ENCODE measurements around the gene RAB36. TPM values are rescaled to one million over a fixed set of nuclear protein-coding genes. Genes with fewer than 3 reads are reported as not detected.

Gene RAB36, protein sequence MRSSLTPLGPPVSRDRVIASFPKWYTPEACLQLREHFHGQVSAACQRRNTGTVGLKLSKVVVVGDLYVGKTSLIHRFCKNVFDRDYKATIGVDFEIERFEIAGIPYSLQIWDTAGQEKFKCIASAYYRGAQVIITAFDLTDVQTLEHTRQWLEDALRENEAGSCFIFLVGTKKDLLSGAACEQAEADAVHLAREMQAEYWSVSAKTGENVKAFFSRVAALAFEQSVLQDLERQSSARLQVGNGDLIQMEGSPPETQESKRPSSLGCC
- under 1 TPM in 1 of 2 experiments, not detected in 1; 0.33 TPM for total RNA-seq

DNA sequence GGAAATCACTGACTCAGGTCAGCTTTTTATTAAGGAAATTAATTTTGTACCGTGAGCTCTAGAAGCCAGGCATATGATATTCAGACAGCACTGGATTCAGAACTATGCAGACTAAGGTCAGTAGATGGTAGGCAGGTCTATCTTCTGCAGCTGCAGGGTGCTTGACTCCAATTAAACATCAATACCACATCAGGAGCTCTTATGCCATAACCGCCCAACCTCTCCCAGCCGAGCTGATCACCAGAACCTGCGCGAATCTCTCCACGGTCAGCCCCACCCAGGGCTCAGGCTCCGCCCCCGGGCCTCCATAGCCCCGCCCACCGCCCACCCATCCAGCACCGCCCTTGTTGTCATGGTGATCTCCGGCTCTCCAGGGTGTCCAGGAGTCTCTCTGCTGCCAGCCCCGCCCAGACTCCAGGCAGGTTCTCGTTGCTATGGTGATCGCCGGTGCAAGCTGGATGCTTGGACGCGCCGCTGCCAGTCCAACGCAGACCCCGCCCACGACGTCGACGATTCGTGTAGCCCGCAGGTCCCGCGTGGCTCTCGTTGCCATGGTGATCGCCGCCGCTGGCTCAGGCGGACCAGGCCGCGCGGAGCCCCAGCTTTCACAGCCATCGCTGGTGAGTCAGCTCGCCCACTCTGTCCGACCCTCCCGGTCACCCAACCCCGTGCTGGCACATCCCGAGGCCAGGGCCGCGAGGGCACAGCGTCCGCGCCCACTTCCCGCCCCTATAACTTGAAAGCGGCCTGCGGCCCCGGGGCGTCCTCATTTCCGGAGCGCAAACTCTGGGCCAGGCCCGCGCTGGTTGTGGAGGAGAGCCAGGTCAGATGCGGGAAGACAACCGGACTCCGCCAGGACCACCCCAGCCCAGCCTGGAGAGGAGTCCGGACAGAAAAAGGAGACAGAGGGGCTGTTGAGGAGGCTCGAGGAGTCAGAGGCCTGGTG is at the start of gene RAB36:
Gene RAB36, plus strand, starts transcription at position 546 of the 946 bp plus-strand sequence. CDS start 1,140 bp downstream, outside the sequence.
- Mint-ChIP-seq H3K4me1 (peaks cover 46% of the 10 kb centered on the region), H3K36me3 (ENCODE audit: low read depth) (no peaks in the 10 kb centered on the region), H3K4me3 (peak within 1 kb of the TSS; percentile 59), H3K9me3 (no peaks in the 10 kb centered on the region), H3K27me3 (peaks cover 7% of the 10 kb centered on the region), H3K27ac (peak within 1 kb of the TSS; percentile 31)
- DNase-seq: peak; percentile 89
- CTCF ChIA-PET: interaction anchor here (0.5 to 1.5 kb wide), 8 partner anchors 7 to 534 kb away, joined by 3 to 6 read pairs (median 4); no protein-coding TSS in a partner anchor
- POLR2A ChIA-PET: interaction anchor here (0.7 to 1.8 kb wide), 2 partner anchors 35 to 214 kb away, joined by 3 to 6 read pairs; partner anchors contain the start of gene BCR

DNA sequence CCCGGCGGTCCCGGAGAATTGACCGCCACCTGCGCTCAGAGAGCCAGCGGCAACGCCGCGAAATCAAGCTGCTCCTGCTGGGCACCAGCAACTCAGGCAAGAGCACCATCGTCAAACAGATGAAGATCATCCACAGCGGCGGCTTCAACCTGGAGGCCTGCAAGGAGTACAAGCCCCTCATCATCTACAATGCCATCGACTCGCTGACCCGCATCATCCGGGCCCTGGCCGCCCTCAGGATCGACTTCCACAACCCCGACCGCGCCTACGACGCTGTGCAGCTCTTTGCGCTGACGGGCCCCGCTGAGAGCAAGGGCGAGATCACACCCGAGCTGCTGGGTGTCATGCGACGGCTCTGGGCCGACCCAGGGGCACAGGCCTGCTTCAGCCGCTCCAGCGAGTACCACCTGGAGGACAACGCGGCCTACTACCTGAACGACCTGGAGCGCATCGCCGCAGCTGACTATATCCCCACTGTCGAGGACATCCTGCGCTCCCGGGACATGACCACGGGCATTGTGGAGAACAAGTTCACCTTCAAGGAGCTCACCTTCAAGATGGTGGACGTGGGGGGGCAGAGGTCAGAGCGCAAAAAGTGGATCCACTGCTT is 49.4 kb upstream of the RAB36 start:
- DNase-seq: no peak
- Mint-ChIP-seq H3K27me3 (no peaks in the 10 kb centered on the region), H3K4me1 (no peaks in the 10 kb centered on the region), H3K27ac (no peak overlapping the region), H3K9me3 (no peaks in the 10 kb centered on the region), H3K36me3 (ENCODE audit: low read depth) (no peaks in the 10 kb centered on the region), H3K4me3 (no peak overlapping the region)
- ChIA-PET POLR2A (no interaction called here), CTCF (no interaction called here)

DNA sequence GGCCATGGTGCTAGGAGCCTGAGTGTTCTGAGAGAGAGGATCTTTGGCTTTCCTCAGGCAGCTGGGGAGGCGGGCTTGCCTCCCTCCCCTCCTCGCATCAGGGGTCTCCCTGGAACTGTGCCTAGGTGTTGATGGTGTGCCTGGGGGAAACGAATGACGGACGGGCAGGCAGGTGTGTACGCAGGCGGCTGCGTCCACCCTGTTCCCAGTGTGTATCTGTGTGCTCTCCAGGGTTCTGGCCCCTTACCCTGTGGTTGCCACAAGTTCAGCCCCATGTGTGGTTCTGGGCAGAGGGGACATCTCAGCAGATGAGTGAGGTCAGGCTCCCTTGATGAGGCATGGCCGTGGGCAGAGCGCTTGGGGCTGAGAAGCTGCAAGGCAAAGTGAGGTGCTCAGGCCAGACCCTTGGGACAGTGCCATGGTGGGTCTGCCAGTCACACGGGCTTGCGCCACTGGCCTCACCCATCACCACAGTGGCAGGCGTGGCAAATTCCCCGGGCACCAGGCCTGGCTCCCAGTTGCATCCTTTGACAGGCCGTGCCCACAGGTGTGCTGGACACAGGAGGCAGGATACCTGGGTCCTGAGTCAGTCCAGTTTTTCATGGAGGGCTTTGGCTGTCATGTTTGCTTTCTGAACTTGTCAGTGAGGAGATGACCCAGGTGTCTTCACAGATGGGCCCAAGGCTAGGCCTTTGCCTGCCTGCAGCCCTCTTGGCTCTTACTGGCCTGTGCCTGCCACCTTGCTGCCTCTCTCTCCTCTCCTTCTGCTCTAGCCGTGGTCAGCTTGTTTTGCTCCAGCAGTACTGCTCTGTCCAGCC is 47.7 kb upstream of the RAB36 start:
- no peaks in the 10 kb centered on the region for H3K27me3 Mint-ChIP-seq
- no peak overlapping the region for H3K27ac Mint-ChIP-seq
- H3K4me1 Mint-ChIP-seq: no peaks in the 10 kb centered on the region
- ChIA-PET CTCF (no interaction called here), POLR2A (no interaction called here)
- H3K9me3 Mint-ChIP-seq: no peaks in the 10 kb centered on the region
- no peak overlapping the region for H3K4me3 Mint-ChIP-seq
- DNase-seq: no peak
- no peaks in the 10 kb centered on the region for H3K36me3 Mint-ChIP-seq (ENCODE audit: low read depth)

DNA sequence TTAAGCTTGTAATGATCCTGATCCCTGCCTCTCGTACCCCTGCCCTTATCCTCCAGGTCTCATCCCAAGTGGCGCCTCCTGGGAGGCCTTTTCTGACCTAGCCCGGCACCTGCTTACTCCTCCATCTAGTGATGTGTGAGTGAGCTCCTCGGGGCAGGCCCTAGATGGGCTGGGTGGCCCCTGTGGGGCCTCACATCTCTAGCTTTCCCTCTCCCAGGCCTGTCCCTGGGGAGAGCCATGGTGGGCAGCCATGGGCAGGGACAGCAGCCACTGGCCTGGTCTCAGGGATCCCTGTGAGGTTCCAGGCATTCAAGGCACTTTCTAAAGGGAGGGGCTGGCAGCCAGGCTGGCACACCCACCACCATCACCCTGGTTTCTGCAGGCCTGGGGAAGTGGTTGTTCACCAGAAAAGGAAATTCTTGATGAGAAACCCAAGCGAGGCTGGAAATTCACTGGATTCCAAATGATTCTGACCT is 47.0 kb upstream of the RAB36 start:
- no peak for DNase-seq
- Mint-ChIP-seq H3K36me3 (ENCODE audit: low read depth) (no peaks in the 10 kb centered on the region), H3K4me3 (no peak overlapping the region), H3K9me3 (no peaks in the 10 kb centered on the region), H3K27me3 (no peaks in the 10 kb centered on the region), H3K4me1 (no peaks in the 10 kb centered on the region), H3K27ac (no peak overlapping the region)
- ChIA-PET CTCF (no interaction called here), POLR2A (no interaction called here)

DNA sequence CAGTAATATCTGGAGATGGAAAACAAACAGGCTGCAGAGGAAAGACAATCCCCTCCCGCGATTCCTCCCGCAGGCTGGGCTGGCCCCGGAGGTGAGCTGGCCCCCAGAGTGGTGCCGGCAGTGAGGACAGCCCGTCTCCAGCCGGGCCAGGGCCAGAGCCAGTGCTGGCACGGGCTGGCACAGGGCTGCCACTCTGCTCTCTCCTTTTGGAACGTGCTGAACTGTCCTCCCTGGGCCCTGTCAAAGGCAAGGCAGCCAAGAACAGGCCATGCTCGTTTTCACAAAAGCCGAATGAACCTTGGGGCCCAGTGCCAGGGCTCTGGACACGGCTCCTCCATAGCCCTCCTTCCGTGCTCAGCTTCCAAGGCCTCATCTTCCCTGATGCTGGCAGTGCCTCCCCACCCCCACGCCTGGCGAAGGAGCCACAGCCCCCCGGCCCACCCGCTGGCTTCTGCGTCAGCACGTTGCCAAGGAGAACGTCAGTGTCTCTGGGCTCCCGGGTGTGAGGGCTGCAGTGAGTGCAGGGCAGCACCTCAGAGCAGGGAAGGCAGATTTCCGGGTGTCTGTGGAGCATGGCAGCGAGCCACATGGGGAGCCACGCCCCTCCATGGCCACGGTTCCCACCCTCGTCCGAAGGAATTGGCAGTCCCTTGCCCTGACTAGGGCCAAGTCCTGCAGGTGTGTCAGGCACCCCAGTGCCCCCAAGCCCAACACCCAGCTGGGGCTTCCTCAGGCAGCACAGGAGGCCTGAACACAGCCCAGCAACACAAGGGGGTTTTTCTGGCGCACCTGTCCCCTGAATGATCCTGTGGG is 46.4 kb upstream of the RAB36 start:
- Mint-ChIP-seq H3K27ac (no peak overlapping the region), H3K4me1 (no peaks in the 10 kb centered on the region), H3K4me3 (no peak overlapping the region), H3K36me3 (ENCODE audit: low read depth) (no peaks in the 10 kb centered on the region), H3K27me3 (no peaks in the 10 kb centered on the region), H3K9me3 (no peaks in the 10 kb centered on the region)
- ChIA-PET CTCF (no interaction called here), POLR2A (no interaction called here)
- no peak for DNase-seq

DNA sequence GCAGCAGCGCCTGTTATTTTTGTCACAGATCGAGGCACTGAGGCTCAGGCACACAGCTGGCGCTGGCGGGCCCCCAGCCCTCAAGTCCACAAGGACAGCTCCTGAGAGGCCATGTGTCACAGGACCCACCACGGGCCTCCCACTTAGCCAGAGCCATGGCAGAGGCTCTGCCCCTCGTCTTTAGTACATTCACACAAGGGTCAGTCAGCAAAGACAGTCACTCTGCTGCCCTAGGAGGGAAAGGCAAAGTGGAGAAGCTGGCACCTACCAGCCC is 45.8 kb upstream of the RAB36 start:
- POLR2A ChIA-PET: no interaction called here
- Mint-ChIP-seq H3K36me3 (ENCODE audit: low read depth) (no peaks in the 10 kb centered on the region), H3K27ac (no peak overlapping the region), H3K4me1 (no peaks in the 10 kb centered on the region), H3K9me3 (no peaks in the 10 kb centered on the region), H3K27me3 (no peaks in the 10 kb centered on the region), H3K4me3 (no peak overlapping the region)
- DNase-seq: no peak
- CTCF ChIA-PET: no interaction called here

DNA sequence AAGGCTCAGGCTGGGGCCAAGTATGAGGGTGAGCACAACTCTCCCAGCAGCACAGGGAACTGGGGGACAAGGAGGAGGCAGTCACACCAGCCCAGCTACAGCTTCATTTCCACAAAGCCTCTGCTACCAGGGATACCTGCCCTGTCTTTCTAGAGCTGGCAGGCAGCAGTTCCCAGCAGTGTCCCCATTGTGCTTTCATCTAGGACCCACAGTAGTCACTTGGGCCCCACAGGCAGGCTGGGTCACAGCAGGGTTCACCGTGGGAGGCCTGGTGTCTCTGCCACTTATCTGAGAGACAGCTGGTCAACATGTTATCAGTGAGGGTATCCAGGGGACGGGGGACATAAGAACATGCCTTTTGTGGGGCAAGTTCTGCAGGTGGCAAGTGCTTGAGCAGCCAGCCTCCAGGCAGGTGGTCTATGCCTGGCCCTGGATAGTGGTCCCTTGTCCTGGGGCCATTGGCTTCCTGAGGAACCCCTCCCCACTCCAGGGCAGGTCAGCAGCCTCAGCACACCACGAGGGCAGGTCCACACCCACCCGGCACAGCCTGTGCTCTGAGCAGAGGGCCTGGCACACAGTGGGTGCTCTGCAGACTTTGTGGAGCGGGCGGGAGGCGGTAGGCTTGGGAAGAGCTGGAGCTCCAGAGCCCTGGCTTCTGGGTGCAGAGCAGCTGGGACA is 45.0 kb upstream of the RAB36 start:
- CTCF ChIA-PET: no interaction called here
- POLR2A ChIA-PET: no interaction called here
- Mint-ChIP-seq H3K27me3 (no peaks in the 10 kb centered on the region), H3K9me3 (no peaks in the 10 kb centered on the region), H3K4me1 (no peaks in the 10 kb centered on the region), H3K27ac (no peak overlapping the region), H3K36me3 (ENCODE audit: low read depth) (no peaks in the 10 kb centered on the region), H3K4me3 (no peak overlapping the region)
- DNase-seq: no peak

DNA sequence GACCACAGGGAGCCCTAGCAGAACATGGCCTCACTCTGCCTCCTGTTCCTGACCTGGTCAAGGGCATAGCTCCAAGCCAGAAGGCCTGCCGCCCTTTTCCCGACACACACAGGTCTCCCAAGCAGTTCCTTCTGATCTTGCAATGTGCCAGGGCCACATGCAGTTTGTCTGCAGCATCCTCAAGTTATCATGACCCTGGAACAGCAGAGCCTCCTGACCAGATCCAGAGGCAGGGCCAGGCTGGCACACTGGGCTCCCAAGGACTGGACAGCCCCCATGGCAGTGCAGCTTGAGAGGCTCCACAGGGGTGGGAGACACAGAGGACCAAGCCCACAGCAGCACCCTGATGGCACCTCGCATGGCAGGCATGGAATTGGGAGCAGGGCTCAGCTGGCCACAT is 43.8 kb upstream of the RAB36 start:
- ChIA-PET POLR2A (no interaction called here), CTCF (no interaction called here)
- Mint-ChIP-seq H3K4me3 (no peak overlapping the region), H3K4me1 (no peaks in the 10 kb centered on the region), H3K27ac (no peak overlapping the region), H3K27me3 (no peaks in the 10 kb centered on the region), H3K9me3 (no peaks in the 10 kb centered on the region), H3K36me3 (ENCODE audit: low read depth) (no peaks in the 10 kb centered on the region)
- no peak for DNase-seq

DNA sequence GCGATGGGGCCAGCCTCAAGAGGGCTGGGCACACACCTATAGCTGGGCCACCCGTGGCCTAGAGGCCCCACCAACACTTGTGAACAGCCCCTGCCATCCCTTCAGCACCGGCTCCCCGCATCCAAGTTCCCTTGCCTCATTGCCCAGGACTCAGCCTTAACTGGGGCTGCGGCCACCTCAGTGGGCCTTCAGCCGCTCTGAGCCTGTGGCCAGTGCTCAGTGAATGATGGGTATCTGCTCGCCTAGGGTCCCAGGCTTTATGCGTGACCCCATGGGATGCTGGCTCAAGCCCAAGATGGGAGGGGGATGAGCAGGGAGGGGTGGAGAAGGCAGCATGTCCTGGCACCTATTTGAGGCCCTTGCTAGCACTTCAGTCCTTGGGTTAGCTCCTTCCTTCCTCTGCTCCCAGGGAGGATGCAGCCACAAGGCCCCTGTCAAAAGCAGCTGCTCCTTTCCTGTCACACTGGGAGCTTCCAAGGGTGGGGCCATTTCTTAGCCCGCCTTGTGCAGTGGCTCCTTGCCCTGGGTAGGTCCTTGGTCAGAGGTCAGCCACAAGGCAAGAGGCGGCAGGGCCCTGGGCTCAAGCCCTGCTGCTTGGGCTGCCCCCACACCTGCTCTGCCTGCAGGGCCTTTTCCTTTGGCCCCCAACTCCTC is 43.1 kb upstream of the RAB36 start:
- Mint-ChIP-seq H3K4me1 (no peaks in the 10 kb centered on the region), H3K9me3 (no peaks in the 10 kb centered on the region), H3K27me3 (no peaks in the 10 kb centered on the region), H3K27ac (no peak overlapping the region), H3K36me3 (ENCODE audit: low read depth) (no peaks in the 10 kb centered on the region), H3K4me3 (no peak overlapping the region)
- ChIA-PET CTCF (no interaction called here), POLR2A (no interaction called here)
- DNase-seq: no peak

DNA sequence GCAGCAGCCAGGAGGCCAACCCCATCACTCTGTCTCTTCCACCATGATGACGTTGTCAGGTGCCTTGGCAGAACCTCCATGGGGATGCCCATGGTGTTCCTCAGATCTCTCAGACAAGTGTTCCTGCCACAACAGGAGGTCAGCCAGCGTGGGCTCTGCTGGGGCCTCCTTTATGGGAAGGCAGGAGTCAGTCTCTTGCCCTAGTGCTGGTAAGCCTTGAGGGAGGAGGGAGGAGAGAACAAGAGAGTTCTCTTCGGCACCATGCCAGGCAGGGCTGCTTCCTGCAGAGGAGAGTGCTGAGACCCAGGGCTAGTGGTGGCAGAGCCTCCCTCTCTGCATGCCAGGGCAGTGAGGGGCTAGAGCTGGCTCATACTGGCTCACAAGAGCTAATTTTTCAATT is 42.5 kb upstream of the RAB36 start:
- DNase-seq: no peak
- Mint-ChIP-seq H3K4me3 (no peak overlapping the region), H3K36me3 (ENCODE audit: low read depth) (no peaks in the 10 kb centered on the region), H3K27ac (no peak overlapping the region), H3K27me3 (no peaks in the 10 kb centered on the region), H3K4me1 (no peaks in the 10 kb centered on the region), H3K9me3 (no peaks in the 10 kb centered on the region)
- ChIA-PET POLR2A (no interaction called here), CTCF (no interaction called here)

DNA sequence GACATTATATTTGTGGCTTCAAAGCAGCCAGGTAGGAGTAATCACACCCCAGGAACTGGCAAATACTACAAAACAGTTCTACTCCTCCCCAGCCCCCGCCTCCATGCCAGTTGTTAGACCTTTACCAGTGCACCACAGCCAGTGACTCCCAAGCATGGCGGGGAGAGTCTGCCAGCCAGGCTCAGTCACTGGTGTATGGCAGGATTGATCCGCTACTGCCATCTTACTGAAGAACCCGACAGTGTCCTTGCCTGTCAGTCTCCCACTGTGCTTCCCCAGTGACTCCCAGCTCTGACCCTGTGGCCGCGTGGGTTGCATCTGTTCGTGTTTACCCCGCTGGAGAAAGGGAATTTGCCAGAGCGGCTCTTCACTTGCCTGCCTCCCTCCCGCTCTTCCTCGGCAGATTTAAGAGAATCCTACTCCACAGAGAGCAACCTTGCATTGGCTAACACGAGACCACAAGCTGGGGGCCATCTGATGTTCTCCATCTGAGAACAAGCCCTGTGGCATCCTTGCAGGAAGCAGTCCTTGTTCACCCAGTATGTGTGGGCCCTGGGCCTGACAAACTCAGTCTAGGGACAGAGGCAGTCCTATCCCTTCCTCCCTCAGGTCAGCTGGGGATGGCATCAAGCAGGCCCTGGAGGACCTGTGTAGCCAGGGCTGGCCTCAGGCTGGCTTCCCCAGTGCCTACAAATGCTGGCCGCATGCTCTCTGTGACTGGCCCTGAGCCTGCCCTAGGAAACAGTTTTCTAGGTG is 41.9 kb upstream of the RAB36 start:
- Mint-ChIP-seq H3K36me3 (ENCODE audit: low read depth) (no peaks in the 10 kb centered on the region), H3K9me3 (no peaks in the 10 kb centered on the region), H3K27me3 (no peaks in the 10 kb centered on the region), H3K27ac (no peak overlapping the region), H3K4me3 (no peak overlapping the region), H3K4me1 (no peaks in the 10 kb centered on the region)
- ChIA-PET POLR2A (interaction anchor here (1.3 kb wide), 1 partner anchor 10 kb away, joined by 3 read pairs; no protein-coding TSS in a partner anchor), CTCF (no interaction called here)
- DNase-seq: no peak

Measured in activated CD4-positive, alpha-beta memory T cell treated with anti-CD3 and anti-CD28 coated beads, Interleukin-2, amount 10 ng/mL, durations not matched to agents 7 days and 5 days (primary cell).